Measurements from ENCODE around the gene PTPRR.

Gene PTPRR

GRCh38 chr12:70628701-70629480 is 291.6 kb downstream of the PTPRR start:
- Histone ChIP-seq H3K9me3 (ENCODE audit: control insufficient read depth in 1 of 2, low read length in 2 of 2) (no peaks in the 10 kb centered on the region), H3K4me3 (ENCODE audit: low read depth in 1 of 2, low read length in 2 of 2) (no peak overlapping the region), H3K27ac (ENCODE audit: low read depth, low read length) (no peak overlapping the region), H3K27me3 (ENCODE audit: control insufficient read depth in 1 of 2, insufficient read depth in 2 of 2, low read length in 2 of 2) (no peaks in the 10 kb centered on the region), H3K9ac (ENCODE audit: low read depth in 1 of 2, low read length in 2 of 2) (no peak overlapping the region), H3K4me1 (ENCODE audit: control insufficient read depth in 1 of 2, insufficient read depth in 2 of 2, low read length in 2 of 2) (no peaks in the 10 kb centered on the region), H3K36me3 (ENCODE audit: control insufficient read depth in 1 of 2, insufficient read depth in 2 of 2, low read length in 2 of 2) (no peaks in the 10 kb centered on the region)

- no peak overlapping the region for H3K9ac ChIP-seq (ENCODE audit: low read depth in 1 of 2, low read length in 2 of 2)
- H3K4me3 ChIP-seq (ENCODE audit: low read depth in 1 of 2, low read length in 2 of 2), result no peak overlapping the region
- no peaks in the 10 kb centered on the region for H3K36me3 ChIP-seq (ENCODE audit: control insufficient read depth in 1 of 2, insufficient read depth in 2 of 2, low read length in 2 of 2)
- H3K27ac ChIP-seq (ENCODE audit: low read depth, low read length), result no peak overlapping the region
- H3K4me1 ChIP-seq (ENCODE audit: control insufficient read depth in 1 of 2, insufficient read depth in 2 of 2, low read length in 2 of 2), result no peaks in the 10 kb centered on the region
- no peaks in the 10 kb centered on the region for H3K9me3 ChIP-seq (ENCODE audit: control insufficient read depth in 1 of 2, low read length in 2 of 2)
- H3K27me3 ChIP-seq (ENCODE audit: control insufficient read depth in 1 of 2, insufficient read depth in 2 of 2, low read length in 2 of 2), result no peaks in the 10 kb centered on the region
Observed at GRCh38 chr12:70627677-70628076, 292.9 kb downstream of the PTPRR start.

- no peaks in the 10 kb centered on the region for H3K36me3 ChIP-seq (ENCODE audit: control insufficient read depth in 1 of 2, insufficient read depth in 2 of 2, low read length in 2 of 2)
- H3K27me3 ChIP-seq (ENCODE audit: control insufficient read depth in 1 of 2, insufficient read depth in 2 of 2, low read length in 2 of 2), result no peaks in the 10 kb centered on the region
- H3K9me3 ChIP-seq (ENCODE audit: control insufficient read depth in 1 of 2, low read length in 2 of 2), result no peaks in the 10 kb centered on the region
- H3K27ac ChIP-seq (ENCODE audit: low read depth, low read length), result no peak overlapping the region
- no peaks in the 10 kb centered on the region for H3K4me1 ChIP-seq (ENCODE audit: control insufficient read depth in 1 of 2, insufficient read depth in 2 of 2, low read length in 2 of 2)
- H3K4me3 ChIP-seq (ENCODE audit: low read depth in 1 of 2, low read length in 2 of 2), result no peak overlapping the region
- H3K9ac ChIP-seq (ENCODE audit: low read depth in 1 of 2, low read length in 2 of 2), result no peak overlapping the region
Observed at GRCh38 chr12:70626180-70626579, 294.4 kb downstream of the PTPRR start.

GRCh38 chr12:70619471-70620152 is 300.9 kb downstream of the PTPRR start:
- H3K4me3 ChIP-seq (ENCODE audit: low read depth in 1 of 2, low read length in 2 of 2), result no peak overlapping the region
- H3K9me3 ChIP-seq (ENCODE audit: control insufficient read depth in 1 of 2, low read length in 2 of 2), result no peaks in the 10 kb centered on the region
- no peaks in the 10 kb centered on the region for H3K27me3 ChIP-seq (ENCODE audit: control insufficient read depth in 1 of 2, insufficient read depth in 2 of 2, low read length in 2 of 2)
- no peaks in the 10 kb centered on the region for H3K4me1 ChIP-seq (ENCODE audit: control insufficient read depth in 1 of 2, insufficient read depth in 2 of 2, low read length in 2 of 2)
- no peak overlapping the region for H3K9ac ChIP-seq (ENCODE audit: low read depth in 1 of 2, low read length in 2 of 2)
- no peaks in the 10 kb centered on the region for H3K36me3 ChIP-seq (ENCODE audit: control insufficient read depth in 1 of 2, insufficient read depth in 2 of 2, low read length in 2 of 2)
- H3K27ac ChIP-seq (ENCODE audit: low read depth, low read length), result no peak overlapping the region

GRCh38 chr12:70618371-70618770 is 302.2 kb downstream of the PTPRR start:
- Histone ChIP-seq H3K4me3 (ENCODE audit: low read depth in 1 of 2, low read length in 2 of 2) (no peak overlapping the region), H3K27me3 (ENCODE audit: control insufficient read depth in 1 of 2, insufficient read depth in 2 of 2, low read length in 2 of 2) (no peaks in the 10 kb centered on the region), H3K27ac (ENCODE audit: low read depth, low read length) (no peak overlapping the region), H3K36me3 (ENCODE audit: control insufficient read depth in 1 of 2, insufficient read depth in 2 of 2, low read length in 2 of 2) (no peaks in the 10 kb centered on the region), H3K4me1 (ENCODE audit: control insufficient read depth in 1 of 2, insufficient read depth in 2 of 2, low read length in 2 of 2) (no peaks in the 10 kb centered on the region), H3K9ac (ENCODE audit: low read depth in 1 of 2, low read length in 2 of 2) (no peak overlapping the region), H3K9me3 (ENCODE audit: control insufficient read depth in 1 of 2, low read length in 2 of 2) (no peaks in the 10 kb centered on the region)

GRCh38 chr12:70617450-70617849 is 303.1 kb downstream of the PTPRR start:
- H3K36me3 ChIP-seq (ENCODE audit: control insufficient read depth in 1 of 2, insufficient read depth in 2 of 2, low read length in 2 of 2), result no peaks in the 10 kb centered on the region
- no peak overlapping the region for H3K9ac ChIP-seq (ENCODE audit: low read depth in 1 of 2, low read length in 2 of 2)
- no peaks in the 10 kb centered on the region for H3K4me1 ChIP-seq (ENCODE audit: control insufficient read depth in 1 of 2, insufficient read depth in 2 of 2, low read length in 2 of 2)
- H3K27me3 ChIP-seq (ENCODE audit: control insufficient read depth in 1 of 2, insufficient read depth in 2 of 2, low read length in 2 of 2), result no peaks in the 10 kb centered on the region
- no peak overlapping the region for H3K4me3 ChIP-seq (ENCODE audit: low read depth in 1 of 2, low read length in 2 of 2)
- H3K27ac ChIP-seq (ENCODE audit: low read depth, low read length), result no peak overlapping the region
- no peaks in the 10 kb centered on the region for H3K9me3 ChIP-seq (ENCODE audit: control insufficient read depth in 1 of 2, low read length in 2 of 2)

GRCh38 chr12:70615174-70615866 is 305.2 kb downstream of the PTPRR start:
- H3K27me3 ChIP-seq (ENCODE audit: control insufficient read depth in 1 of 2, insufficient read depth in 2 of 2, low read length in 2 of 2), result no peaks in the 10 kb centered on the region
- no peak overlapping the region for H3K27ac ChIP-seq (ENCODE audit: low read depth, low read length)
- H3K9me3 ChIP-seq (ENCODE audit: control insufficient read depth in 1 of 2, low read length in 2 of 2), result no peaks in the 10 kb centered on the region
- H3K9ac ChIP-seq (ENCODE audit: low read depth in 1 of 2, low read length in 2 of 2), result no peak overlapping the region
- no peaks in the 10 kb centered on the region for H3K36me3 ChIP-seq (ENCODE audit: control insufficient read depth in 1 of 2, insufficient read depth in 2 of 2, low read length in 2 of 2)
- H3K4me1 ChIP-seq (ENCODE audit: control insufficient read depth in 1 of 2, insufficient read depth in 2 of 2, low read length in 2 of 2), result no peaks in the 10 kb centered on the region
- no peak overlapping the region for H3K4me3 ChIP-seq (ENCODE audit: low read depth in 1 of 2, low read length in 2 of 2)

GRCh38 chr12:70609739-70610491 is 310.6 kb downstream of the PTPRR start:
- H3K9ac ChIP-seq (ENCODE audit: low read depth in 1 of 2, low read length in 2 of 2), result peak overlapping the region; percentile 45 to 59
- no peaks in the 10 kb centered on the region for H3K9me3 ChIP-seq (ENCODE audit: control insufficient read depth in 1 of 2, low read length in 2 of 2)
- no peak overlapping the region for H3K27ac ChIP-seq (ENCODE audit: low read depth, low read length)
- peaks cover 10 to 18% of the 10 kb centered on the region in 2 donors for H3K4me1 ChIP-seq (ENCODE audit: control insufficient read depth in 1 of 2, insufficient read depth in 2 of 2, low read length in 2 of 2)
- H3K4me3 ChIP-seq (ENCODE audit: low read depth in 1 of 2, low read length in 2 of 2), result peak overlapping the region; percentile 63 to 71
- H3K27me3 ChIP-seq (ENCODE audit: control insufficient read depth in 1 of 2, insufficient read depth in 2 of 2, low read length in 2 of 2), result peaks cover 0 to 3% of the 10 kb centered on the region in 2 donors
- no peaks in the 10 kb centered on the region for H3K36me3 ChIP-seq (ENCODE audit: control insufficient read depth in 1 of 2, insufficient read depth in 2 of 2, low read length in 2 of 2)

GRCh38 chr12:70609203-70609602 is 311.3 kb downstream of the PTPRR start:
- H3K4me1 ChIP-seq (ENCODE audit: control insufficient read depth in 1 of 2, insufficient read depth in 2 of 2, low read length in 2 of 2), result peaks cover 10 to 18% of the 10 kb centered on the region in 2 donors
- no peak overlapping the region for H3K27ac ChIP-seq (ENCODE audit: low read depth, low read length)

More at GRCh38 chr12:70609203-70609602, 311.3 kb downstream of the PTPRR start:
- peaks cover 0 to 3% of the 10 kb centered on the region in 2 donors for H3K27me3 ChIP-seq (ENCODE audit: control insufficient read depth in 1 of 2, insufficient read depth in 2 of 2, low read length in 2 of 2)
- H3K4me3 ChIP-seq (ENCODE audit: low read depth in 1 of 2, low read length in 2 of 2), result peak overlapping the region; percentile 63 to 71
- H3K9ac ChIP-seq (ENCODE audit: low read depth in 1 of 2, low read length in 2 of 2), result peak overlapping the region; percentile 45 to 59
- H3K36me3 ChIP-seq (ENCODE audit: control insufficient read depth in 1 of 2, insufficient read depth in 2 of 2, low read length in 2 of 2), result no peaks in the 10 kb centered on the region
- no peaks in the 10 kb centered on the region for H3K9me3 ChIP-seq (ENCODE audit: control insufficient read depth in 1 of 2, low read length in 2 of 2)
